HG02885 (cell line): Measurements from ENCODE around the gene MRM2.
A peak's percentile ranks its signal among the peaks of the same experiment; 100 is the strongest.

ENCODE experiments used
- ATAC-seq: cut with Tn5 transposase; IDR thresholded peaks from one replicate; pipeline ENCODE4 v1.9.1; 2021; ENCODE audit warnings: mild to moderate bottlenecking; ENCODE audit not compliant: unreplicated experiment, poor library complexity

The MRM2 gene

DNA sequence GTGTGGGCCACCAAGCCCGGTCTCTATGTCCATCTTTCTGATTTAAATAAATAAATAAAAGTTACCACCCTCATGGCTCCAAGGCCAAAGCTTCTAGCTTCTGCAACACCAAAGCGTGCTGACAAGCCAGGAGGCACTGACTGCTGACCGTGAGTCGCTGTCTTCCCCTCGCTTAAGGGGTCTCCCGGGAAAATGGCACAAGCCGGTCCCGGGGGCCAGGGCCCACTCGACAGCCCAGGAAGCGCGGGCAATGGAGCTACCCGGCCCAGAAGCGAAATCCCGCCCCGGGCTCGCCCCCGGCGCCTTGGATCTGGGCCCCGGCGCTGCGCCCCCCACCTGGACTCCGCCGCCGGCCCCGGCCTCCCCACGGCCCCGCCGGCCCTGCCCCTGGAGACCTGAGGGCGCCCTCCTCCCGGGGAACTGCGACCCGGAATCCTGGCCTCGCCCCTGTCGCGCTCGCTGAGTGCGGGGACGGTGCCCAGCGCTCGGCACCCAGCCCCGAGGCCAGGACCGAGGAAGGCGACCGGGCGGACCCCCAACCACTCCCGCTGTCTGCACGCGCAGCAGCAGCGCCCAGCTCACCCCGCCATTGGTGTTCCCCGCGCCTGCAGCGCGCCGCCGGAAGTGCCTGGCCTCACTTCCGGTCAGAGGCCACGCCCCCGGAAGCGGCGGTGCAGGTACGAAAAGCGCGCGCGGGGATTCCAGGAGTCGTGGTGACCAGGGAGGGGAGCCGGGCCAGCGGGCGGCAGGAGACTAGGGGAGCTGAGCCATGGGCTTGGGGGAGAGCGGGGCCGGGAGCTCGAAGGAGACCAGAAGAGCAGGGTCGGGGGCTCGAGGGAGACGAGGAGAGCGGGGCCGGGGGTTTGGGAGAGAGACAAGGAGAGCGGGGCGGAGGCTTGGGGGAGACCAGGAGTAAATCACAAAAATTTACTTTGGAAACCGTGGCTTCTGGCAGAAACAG is at the start of gene MRM2, which contains the start of gene NUDT1:
Gene MRM2, minus strand, starts transcription at position 626 of the 961 bp plus-strand sequence. Its CDS starts 36 bp downstream, at position 590.
Gene NUDT1, plus strand, starts transcription at position 647 of the 961 bp plus-strand sequence. CDS start 2,349 bp downstream, outside the sequence.
- ATAC-seq = peak; percentile 80

DNA sequence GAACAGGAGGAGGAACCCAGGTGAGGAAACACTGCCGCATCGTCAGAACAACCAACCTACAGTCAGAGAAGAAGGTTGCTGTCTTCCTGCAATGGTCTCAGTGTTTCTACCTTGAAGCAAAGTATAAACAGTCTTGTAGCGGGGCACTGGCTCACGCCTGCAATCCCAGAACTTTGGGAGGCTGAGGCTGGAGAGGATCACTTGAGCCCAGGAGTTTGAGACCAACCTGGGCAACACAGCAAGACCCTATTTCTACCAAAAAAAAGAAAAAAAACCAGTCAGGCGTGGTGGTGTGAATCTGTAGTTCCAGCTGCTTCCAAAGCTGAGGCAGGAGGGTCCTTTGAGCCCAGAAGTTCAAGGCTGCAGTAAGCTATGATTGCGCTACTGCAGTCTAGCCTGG is 48.9 kb upstream of the MRM2 start:
- ATAC-seq = no peak

DNA sequence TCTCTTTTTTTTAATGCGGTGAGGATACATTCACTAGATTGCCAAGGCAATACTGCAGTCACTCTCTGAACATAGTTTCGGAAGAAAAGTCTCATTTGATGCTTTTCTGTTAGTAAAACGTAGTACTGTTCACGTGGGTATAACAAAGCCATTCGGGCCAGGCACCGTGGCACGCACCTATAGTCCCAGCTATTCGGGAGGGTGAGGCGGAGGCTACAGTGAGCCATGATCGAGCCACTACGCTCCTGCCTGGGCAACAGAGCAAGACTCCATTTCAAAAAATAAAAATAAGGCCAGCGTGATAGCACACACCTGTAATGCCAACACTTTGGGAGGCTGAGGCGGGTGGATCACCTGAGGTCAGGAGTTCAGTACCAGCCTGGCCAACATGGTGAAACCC is 47.6 kb upstream of the MRM2 start:
- ATAC-seq = no peak

DNA sequence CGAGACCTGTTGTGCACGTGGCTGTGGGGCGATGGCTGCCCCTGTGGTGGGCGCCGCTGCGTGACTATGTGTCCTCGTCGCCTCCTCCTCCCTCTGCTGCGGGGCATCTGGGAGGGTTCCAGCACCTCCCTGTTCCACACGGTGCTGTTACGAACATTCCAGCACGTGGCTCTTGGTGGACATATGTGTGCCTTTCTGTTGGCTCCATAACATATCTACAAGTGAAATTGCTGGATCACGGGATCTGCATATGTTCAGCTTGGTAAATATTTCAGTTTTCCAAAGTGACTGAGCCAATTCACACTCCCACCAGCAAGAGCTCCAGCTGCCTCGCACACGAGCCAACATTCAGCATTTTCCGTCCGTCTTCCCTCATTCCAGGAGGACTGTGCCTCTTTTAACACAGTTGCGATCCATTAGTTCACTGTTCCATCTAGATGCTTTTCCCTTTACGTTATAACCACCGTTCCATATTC is 47.1 kb upstream of the MRM2 start:
- no peak for ATAC-seq

DNA sequence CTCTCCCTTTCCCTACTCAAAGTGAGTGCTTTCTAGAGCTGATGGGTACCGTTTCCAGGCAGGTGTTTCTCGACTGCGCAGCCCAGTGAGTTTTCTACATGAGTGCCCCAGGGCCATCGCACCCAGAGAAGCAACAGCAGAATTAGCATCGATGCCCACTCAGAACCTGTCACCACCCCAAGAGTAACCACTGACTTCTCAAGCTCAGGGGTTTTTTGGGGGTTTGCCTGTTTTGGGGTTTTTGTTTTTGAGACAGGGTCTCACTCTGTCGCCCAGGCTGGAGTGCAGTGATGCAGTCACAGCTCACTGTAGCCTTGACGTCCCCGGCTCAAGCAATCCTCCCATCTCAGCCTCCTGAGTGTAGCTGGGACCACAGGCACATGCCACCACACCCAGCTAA is 46.5 kb upstream of the MRM2 start:
- no peak for ATAC-seq

DNA sequence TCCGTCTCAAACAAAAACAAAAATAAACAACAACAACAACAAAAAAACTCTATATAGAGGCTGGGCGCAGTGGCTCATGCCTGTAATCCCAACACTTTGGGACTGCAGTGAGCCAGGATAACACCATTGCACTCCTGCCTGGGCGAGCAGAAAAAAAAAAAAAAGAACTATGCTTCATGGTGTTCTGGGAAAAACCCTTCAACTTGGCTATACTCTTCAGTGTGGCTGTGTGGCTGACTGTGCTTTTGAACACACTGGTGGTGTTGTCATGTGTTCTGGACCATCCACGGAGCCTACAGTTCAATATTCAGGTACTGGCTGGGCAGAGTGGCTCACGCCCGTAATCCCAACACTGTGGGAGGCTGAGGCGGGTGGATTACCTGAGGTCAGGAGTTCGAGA is 45.7 kb upstream of the MRM2 start:
- ATAC-seq = no peak

DNA sequence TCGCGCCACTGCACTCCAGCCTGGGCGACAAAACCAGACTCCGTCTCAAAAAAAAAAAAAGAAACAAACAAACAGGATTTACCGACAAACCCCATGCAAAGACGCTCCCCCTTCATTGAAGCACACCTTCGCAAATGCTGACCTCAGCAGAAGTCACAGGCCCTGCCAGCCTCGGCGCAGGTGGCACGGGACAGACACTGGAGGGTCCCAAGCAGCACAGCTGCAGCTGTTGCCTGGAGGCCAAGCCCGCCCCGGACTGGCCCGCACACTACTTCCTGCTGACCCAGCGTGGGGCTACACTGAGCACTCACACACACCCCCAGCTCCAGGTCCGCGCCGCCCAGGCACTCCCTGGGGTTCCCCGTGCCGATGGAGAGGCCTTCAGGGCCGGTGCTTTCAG is 41.1 kb upstream of the MRM2 start:
- ATAC-seq = no peak

DNA sequence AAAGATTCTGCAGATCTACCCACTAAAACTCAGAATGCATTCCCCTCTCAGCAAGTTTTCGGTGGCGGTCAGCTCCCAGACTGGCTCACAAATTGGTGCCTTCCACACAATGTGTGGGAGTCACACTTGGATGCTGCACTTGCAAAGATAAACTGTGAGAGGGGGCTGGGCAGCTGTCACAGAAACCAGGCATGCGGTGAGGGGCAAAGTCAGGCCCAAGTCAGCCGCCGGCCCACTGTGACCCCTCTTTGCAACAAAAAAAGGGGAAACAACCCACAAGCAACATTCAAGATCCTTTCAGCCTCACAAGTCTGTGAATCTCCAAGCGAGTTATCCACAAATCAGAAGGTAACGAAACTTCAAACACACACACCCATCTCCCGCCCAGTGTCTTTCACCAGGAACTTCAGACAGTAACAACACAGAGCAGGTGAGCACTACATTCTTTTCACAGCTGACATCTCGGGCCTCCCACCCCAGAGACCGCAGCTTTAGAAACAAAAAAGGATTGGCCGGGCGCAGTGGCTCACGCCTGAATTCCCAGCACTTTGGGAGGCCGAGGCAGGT is 40.3 kb upstream of the MRM2 start:
- ATAC-seq = no peak

DNA sequence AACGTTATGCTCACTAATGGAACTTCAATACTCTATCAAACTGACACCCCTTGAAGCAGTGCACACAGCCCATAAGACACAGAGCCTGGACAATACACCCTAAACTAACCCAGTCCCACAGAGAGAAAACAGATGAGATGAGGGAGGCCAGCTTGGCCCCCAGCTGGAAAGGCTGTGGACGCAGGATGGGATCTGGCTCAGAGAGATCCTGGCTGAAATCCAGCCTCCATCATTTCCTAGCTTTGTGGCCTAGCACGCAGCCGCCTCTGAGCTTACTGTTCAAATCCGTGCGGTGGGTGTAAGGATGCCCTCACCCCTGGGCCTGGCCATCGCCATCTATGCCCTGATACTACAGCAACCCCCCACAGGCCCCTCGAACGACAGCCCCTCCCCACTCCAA is 39.5 kb upstream of the MRM2 start:
- ATAC-seq = no peak

DNA sequence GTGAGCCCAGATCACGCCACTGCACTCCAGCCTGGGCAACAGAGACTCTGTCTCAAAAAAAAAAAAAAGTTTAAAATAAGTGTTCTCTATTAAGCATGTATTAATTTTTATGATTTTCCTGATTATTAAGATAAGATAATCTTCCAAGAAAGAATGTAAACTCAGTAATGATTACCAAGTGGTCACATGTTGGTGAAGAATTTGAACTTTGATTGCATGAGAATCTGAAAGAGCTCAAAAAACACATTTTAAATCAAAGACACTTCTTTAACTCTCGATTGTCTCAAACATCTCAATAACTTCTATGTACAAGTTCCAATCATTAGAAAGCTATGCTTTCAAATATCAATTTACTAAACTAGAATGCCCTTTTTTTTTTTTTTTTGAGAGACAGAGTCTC is 38.4 kb upstream of the MRM2 start:
- no peak for ATAC-seq

DNA sequence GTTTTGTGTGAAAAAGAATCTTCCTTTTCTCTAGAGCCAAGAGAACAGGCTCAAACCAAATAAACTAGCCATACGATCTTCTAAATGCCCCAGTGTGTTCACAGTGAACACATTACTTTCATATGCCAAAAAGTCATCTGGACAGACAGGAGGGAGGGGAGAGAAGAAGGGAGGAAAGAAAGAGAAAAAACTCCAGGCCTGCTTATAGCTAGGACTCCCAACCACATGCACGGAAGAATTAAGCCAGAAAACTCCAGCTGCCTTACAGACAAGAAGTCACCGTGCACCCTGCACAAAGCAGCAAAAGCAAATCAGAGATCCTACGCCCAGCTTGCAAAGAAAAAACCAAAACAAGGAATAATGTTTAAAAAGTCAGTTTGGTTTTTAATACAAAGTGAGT is 37.9 kb upstream of the MRM2 start:
- no peak for ATAC-seq

DNA sequence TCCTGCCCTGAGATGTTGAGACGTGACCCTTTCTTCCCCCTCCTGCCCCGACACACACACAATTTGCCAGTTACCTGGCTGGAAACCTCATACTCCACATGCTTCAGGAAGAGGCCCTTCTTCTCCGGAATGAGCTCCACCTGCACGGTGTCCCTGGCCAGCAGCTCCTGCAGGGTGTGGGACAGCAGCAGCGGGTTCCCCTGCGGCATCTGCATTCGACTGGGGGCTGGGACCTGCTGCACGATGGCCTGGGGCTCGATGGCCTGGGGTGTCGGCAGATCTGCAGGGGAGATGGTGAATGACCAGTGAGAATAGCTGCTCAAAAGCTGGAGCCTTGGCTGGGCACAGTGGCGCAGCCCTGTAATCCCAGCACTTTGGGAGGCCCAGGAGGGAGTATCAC is 36.0 kb upstream of the MRM2 start:
- no peak for ATAC-seq

DNA sequence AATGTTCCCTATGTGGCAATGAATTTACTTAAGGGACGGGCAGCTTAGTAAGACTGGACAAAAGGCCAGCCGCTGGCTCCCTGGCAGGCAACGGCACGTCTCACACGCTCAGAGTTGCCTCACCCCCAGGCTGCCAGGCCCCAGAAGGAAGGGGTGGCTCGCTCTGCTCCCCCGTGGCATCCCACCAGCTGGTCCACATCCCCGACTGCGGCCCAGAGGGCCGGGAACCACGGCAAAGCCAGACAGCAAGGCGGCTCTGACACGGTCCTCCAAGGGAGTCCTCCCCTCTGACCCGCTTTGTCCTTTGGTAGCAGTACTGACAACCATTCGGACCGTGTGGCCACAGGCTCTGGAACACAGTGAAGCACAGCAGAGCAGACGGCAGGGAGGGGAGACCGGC is 34.1 kb upstream of the MRM2 start:
- ATAC-seq = no peak

DNA sequence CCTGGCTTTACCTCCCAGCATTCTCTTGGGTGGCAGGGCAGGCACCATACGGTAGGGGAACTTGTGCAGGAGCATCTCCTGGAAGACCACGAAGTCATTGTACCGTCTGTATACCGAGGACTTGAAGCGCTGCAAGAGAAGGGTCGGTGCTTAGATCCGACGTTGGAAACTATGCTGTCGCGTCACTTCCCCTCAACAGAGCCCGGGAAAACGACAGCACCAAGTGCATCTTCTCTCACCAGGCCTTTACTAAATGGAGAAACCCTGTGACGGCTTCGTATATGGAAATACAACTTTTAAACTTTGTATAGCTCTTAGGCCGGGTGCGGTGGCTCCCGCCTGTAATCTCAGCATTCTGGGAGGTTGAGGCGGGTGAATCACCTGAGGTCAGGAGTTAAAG is 33.1 kb upstream of the MRM2 start:
- ATAC-seq = no peak

DNA sequence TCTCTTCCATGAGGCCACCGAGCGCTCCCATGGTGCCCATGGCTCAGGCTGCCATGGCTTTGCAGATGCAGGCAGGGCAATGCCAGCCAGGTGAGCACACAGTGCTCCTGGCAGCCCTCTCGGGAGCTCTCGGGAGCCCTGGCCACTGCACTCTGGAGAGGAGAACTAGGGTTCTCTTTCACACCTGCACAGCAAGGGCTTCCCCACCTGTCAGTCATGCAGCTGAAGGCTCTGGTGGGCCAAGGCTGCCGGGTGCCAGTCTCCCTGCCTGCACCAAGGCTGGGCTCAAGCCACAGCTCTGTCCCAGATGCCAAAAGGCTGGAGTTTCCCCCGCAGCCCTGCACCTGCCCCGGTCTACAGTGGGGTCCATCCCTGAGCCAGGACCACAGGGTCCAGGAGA is 32.7 kb upstream of the MRM2 start:
- no peak for ATAC-seq

DNA sequence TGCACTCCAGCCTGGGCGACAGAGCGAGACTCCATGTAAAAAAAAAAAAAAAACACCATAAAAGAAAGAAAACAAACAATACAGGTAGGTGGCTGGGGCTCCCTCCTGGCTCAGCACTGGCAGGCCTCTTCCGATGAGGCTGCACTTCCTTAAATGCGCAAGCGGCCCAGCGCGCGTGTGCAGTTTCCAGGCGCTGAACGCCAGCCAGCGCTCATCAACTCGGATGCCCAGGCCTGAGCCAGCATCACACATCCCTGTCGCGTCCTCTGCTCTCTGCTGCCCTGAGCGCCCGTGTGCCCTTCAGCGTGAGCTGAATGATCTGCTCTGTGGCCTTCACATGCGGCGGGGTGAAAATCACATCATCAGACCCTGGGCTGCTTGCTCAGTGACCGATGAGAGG is 31.9 kb upstream of the MRM2 start:
- ATAC-seq = no peak

DNA sequence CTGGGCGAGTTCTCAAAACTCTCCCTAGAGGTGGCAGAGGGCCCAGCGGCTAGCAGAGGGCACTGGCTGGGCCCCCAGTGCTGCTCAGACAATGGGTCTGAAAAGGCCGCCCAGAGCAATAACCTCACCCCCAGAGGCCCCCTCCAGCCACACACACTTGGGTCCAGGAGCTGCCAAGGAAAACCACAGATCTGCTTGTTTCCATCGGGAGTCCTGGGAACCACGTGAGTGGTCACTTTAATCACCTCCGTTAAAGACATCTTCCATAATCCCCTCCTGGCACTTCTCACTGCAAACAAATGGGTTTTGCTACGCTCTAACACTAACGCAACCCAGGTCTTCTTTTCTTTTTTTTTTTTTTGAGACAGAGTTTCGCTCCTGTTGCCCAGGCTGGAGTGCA is 30.0 kb upstream of the MRM2 start:
- no peak for ATAC-seq

DNA sequence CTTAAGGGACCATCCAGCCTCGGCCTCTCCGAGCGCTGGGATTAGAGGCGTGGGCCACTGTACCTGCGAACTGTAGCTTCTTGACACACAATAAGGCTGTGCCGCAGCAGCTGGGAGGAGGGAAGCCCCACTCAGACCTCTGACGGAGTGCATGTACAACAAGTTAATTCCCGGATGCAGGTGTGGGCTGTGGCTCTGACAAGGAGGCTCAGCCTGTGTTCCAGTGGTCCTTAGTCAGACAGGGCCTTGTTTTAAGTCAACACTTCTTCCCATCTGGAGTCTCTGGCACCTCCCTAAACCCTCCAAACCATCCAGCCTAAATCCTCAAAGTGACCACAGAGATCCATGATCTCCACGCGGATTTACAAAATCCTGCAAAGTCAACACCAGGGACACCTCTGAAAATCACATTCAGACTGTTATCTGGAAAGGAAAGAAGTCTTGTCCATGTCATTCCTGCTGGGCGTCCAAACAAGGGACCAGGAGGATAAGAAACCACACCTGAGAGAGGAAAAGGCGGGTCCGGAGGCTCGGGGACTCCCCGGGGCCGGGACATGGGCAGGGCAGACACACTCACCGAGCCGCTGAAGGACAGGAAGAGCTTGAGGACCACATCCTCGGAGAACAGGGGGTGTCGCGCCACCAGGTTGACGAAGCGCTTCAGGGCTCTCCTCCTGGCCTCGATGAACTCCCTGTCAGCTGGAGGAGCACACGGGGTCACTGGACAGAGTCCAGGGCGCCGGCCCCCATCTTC is 29.4 kb upstream of the MRM2 start:
- no peak for ATAC-seq

DNA sequence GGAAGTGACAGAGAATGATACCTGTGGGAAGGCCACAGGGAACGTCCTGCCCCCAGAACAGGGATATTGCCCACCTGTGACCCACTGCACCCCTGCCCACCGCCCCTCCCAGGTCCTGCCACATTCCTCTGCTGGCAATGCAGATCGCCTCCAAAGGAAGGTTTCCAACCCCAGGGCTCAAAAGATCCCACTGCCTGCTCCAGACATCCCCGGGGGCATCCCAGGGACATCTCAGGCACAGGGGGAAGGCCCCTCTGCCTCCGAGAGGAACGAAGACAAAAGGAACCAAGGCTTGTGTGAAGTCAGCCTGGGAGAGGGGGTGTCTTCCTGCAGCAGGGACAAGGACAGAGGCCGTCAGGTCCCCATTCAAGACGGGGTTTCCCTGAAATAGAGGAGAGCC is 28.5 kb upstream of the MRM2 start:
- no peak for ATAC-seq

DNA sequence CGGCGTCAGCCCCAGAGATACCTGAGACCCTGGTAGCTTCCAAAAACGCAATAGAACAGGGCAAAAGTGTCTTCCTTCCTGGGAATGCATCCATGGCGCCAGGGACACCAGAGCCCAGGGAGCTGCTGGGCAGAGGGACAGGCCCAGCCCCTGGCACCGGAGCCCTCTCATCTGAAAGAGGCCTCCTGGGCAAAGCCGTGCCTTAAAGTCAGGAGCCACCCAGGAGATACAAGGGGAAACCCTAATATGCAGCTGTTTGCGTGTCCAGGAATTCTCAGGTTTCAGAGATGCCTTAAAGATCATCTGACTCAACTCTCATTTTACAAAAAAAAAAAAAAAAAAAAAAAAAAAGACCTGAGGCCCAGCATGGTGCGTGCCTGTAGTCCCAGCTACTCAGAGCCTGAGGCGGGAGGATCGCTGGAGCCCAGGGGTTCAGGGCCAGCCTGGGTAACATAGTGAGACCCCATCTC is 28.0 kb upstream of the MRM2 start:
- ATAC-seq = no peak
